ENCODE measurements around the gene SPPL2B.
A peak's percentile ranks its signal among the peaks of the same experiment; 100 is the strongest.

DNA sequence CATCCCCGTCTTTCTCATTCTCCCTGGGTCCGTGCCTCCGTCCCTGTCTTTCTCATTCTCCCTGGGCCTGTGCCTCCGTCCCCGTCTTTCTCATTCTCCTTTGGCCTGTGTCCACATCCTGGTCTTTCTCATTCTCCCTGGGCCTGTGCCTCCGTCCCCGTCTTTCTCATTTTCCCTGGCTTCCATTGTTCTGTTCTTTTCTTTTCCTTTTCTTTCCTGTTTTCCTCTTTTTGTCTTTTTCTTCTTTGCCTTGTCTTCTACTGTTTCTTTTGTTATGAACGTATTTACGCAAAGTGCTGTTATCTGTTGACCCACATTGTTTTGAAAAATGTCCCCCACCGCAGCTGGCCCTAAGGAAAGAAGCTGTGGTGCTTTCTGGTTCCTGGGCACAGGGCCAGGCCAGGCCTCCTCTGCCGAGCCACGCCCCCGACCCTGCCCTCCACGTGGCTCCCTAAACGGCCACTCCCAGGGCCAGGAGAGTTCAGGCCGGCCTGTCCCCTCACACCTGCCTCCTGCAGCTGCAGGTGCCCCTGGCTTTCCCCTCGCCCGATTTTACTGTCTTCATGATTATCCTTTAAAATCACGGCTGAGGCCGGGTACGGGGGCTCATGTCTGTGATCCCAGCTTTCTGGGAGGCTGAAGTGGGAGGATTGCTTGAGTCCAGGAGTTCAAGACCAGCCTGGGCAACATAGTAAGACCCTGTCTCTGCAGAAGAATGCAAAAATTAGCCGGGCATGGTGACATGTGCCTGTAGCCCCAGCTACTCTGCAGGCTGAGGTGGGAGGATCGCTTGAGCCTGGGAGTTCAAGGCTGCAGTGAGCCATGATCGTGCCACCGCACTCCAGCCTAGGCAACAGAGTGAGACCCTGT lies 17.5 kb downstream of the SPPL2B start:
- TF ChIP-seq, protein P1, sequence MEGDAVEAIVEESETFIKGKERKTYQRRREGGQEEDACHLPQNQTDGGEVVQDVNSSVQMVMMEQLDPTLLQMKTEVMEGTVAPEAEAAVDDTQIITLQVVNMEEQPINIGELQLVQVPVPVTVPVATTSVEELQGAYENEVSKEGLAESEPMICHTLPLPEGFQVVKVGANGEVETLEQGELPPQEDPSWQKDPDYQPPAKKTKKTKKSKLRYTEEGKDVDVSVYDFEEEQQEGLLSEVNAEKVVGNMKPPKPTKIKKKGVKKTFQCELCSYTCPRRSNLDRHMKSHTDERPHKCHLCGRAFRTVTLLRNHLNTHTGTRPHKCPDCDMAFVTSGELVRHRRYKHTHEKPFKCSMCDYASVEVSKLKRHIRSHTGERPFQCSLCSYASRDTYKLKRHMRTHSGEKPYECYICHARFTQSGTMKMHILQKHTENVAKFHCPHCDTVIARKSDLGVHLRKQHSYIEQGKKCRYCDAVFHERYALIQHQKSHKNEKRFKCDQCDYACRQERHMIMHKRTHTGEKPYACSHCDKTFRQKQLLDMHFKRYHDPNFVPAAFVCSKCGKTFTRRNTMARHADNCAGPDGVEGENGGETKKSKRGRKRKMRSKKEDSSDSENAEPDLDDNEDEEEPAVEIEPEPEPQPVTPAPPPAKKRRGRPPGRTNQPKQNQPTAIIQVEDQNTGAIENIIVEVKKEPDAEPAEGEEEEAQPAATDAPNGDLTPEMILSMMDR (IDR thresholded peaks at IDR 0.05): no peak
- peak; percentile 23 to 48 (median 30) for TF ChIP-seq POLR2AphosphoS5 (IDR thresholded peaks at IDR 0.05)
- no peak for TF ChIP-seq POLR2A (IDR thresholded peaks at IDR 0.05)
